Gastroesophageal sphincter (tissue), 4 donors: ENCODE data around the gene GPBAR1. TPM values are rescaled to one million over a fixed set of nuclear protein-coding genes. Genes with fewer than 3 reads are reported as not detected.

Experiments
- ATAC-seq: fragments of 150-250 bp; one replicate; pipeline ENCODE4 v1.9.1; 2016; ENCODE audit warnings: mild to moderate bottlenecking, moderate library complexity
- H3K27ac ChIP-seq, 4 donors: fragments of 200-600 bp; sonication (generic) in 3 of 4; 1 replicate in 3 of 4; 2 replicates in 1 of 4; pipeline ENCODE4 v1.5.1; 2016 to 2019
- H3K27me3 ChIP-seq: fragments of 200-600 bp; sonication (generic); one replicate; pipeline ENCODE4 v1.5.1; 2019
- H3K36me3 ChIP-seq, 2 donors: fragments of 200-600 bp; sonication (generic); one replicate each; pipeline ENCODE4 v1.5.1; 2019; ENCODE audit warnings: control low read depth in 1 of 2
- H3K4me1 ChIP-seq, 3 donors: fragments of 200-600 bp; sonication (generic); 1 replicate in 2 of 3; 2 replicates in 1 of 3; pipeline ENCODE4 v1.5.1; 2016 to 2019; ENCODE audit warnings: control low read depth in 2 of 3
- H3K4me3 ChIP-seq, 2 donors: fragments of 200-600 bp; sonication (generic); one replicate each; pipeline ENCODE4 v1.5.1; 2019; ENCODE audit warnings: mild to moderate bottlenecking in 1 of 2, moderate library complexity in 1 of 2
- H3K9me3 ChIP-seq, 3 donors: fragments of 200-600 bp; sonication (generic); one replicate each; pipeline ENCODE4 v1.5.1; 2017 to 2019; ENCODE audit warnings: control low read depth in 2 of 3
- EP300 ChIP-seq: sonication (generic); formaldehyde crosslinking; IDR thresholded peaks from one replicate; pipeline ENCODE4 v1.6.1; 2017; ENCODE audit warnings: antibody characterized with exemption, mild to moderate bottlenecking
- POLR2A ChIP-seq, 2 donors: fragments of 450-650 bp; IDR thresholded peaks; one replicate each; pipeline ENCODE4 v1.6.1; 2017; ENCODE audit warnings: antibody characterized with exemption in 2 of 2, mild to moderate bottlenecking in 2 of 2, moderate library complexity in 1 of 2
- POLR2AphosphoS5 ChIP-seq: sonication (generic); formaldehyde crosslinking; IDR thresholded peaks from one replicate; pipeline ENCODE4 v1.6.1; 2017; ENCODE audit warnings: antibody characterized with exemption
- WGBS, 2 donors: methylation state at CpG; one replicate each; pipeline ENCODE4 v1.1.5; 2018; ENCODE audit warnings: low coverage in 1 of 2; 5-methylcytosine and 5-hydroxymethylcytosine counted together
- total RNA-seq, 4 donors: library from RNA; depleted of rRNA; stranded (reverse); fragments of >200 nt; gene quantifications; one replicate each; pipeline ENCODE4 v1.1.0, GENCODE V29; 2016
- TF ChIP-seq, protein P1 (sequence below), 4 experiments: fragments of 200-600 bp in 2 of 4; fragments of 450-650 bp in 2 of 4; sonication (generic) in 1 of 4; IDR thresholded peaks; one replicate each; pipeline ENCODE4 v1.5.1; 2017 to 2019; ENCODE audit warnings: antibody characterized with exemption in 4 of 4, mild to moderate bottlenecking in 2 of 4, moderate library complexity in 2 of 4

GPBAR1 gene
- total RNA-seq, 4 donors from 2014 or later = 0.31 to 4.0 (median 1.4) TPM

DNA sequence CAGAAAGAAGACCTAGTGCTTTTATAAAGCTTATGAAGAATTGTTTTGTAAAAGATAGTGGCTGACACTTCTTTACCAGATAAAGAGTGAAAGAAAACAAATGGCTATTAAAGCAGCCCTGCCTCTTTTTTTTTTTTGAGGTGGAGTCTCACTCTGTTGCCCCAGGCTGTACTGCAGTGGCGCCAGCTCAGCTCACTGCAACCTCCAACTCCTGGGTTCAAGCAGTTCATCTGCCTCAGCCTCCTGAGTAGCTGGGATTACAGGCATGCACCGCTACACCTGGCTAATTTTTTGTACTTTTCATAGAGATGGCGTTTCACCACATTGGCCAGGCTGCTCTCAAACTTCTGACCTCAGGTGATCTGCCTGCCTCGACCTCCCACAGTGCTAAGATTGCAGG lies 31.0 kb upstream of the GPBAR1 start:
- Histone ChIP-seq H3K4me3 (no peak overlapping the region), H3K36me3 (peaks cover 0 to 94% of the 10 kb centered on the region in 2 donors), H3K4me1 (peaks cover 4 to 48% (median 7%) of the 10 kb centered on the region in 3 donors), H3K27me3 (no peaks in the 10 kb centered on the region), H3K27ac (peak overlapping the region in 3 of 4 donors; percentile 52 to 68 (median 64)), H3K9me3 (no peaks in the 10 kb centered on the region)
- TF ChIP-seq, protein P1, sequence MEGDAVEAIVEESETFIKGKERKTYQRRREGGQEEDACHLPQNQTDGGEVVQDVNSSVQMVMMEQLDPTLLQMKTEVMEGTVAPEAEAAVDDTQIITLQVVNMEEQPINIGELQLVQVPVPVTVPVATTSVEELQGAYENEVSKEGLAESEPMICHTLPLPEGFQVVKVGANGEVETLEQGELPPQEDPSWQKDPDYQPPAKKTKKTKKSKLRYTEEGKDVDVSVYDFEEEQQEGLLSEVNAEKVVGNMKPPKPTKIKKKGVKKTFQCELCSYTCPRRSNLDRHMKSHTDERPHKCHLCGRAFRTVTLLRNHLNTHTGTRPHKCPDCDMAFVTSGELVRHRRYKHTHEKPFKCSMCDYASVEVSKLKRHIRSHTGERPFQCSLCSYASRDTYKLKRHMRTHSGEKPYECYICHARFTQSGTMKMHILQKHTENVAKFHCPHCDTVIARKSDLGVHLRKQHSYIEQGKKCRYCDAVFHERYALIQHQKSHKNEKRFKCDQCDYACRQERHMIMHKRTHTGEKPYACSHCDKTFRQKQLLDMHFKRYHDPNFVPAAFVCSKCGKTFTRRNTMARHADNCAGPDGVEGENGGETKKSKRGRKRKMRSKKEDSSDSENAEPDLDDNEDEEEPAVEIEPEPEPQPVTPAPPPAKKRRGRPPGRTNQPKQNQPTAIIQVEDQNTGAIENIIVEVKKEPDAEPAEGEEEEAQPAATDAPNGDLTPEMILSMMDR (IDR thresholded peaks at IDR 0.05) = no peak
- no peak for TF ChIP-seq EP300
- TF ChIP-seq POLR2A (IDR thresholded peaks at IDR 0.05) = no peak
- TF ChIP-seq POLR2AphosphoS5 = no peak
- no peak for ATAC-seq
- WGBS, 2 donors = 70 to 76% methylated on average over 3 to 4 of the region's 4 CpGs

GRCh38 chr2:218230882-218231281 lies 29.9 kb upstream of the GPBAR1 start:
- H3K9me3 ChIP-seq = no peaks in the 10 kb centered on the region
- TF ChIP-seq, protein P1 (IDR thresholded peaks at IDR 0.05) = peak in 1 of 4 experiments; percentile 8
- no peak for TF ChIP-seq EP300
- H3K36me3 ChIP-seq = peaks cover 0 to 96% of the 10 kb centered on the region in 2 donors
- ATAC-seq = no peak
- peak overlapping the region in 1 of 4 donors; percentile 64 for H3K27ac ChIP-seq
- peaks cover 4 to 48% (median 7%) of the 10 kb centered on the region in 3 donors for H3K4me1 ChIP-seq
- WGBS, 2 donors = 0% methylated on average over 1 of the region's 1 CpG
- H3K4me3 ChIP-seq = no peak overlapping the region
- H3K27me3 ChIP-seq = no peaks in the 10 kb centered on the region

DNA sequence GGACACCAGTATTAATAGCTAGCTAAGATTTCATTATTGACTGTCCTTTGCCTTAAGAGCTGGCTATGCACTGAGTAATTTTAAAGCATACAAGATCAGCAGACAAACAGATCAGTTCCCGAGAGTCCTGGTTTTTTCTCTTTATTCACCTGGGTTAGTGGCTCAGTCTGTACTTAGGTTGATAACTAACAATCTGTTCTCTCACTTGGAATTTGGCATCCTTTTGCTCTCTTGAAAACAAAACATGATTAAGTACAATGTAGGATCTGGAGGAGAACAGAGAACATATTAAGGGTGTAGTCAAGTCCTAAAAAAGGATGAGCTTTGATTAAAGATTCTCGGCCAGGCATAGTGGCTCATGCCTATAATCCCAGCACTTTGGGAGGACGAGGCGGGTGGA lies 27.3 kb upstream of the GPBAR1 start:
- no peak for ATAC-seq
- peaks cover 0 to 97% of the 10 kb centered on the region in 2 donors for H3K36me3 ChIP-seq
- no peak overlapping the region for H3K4me3 ChIP-seq
- no peaks in the 10 kb centered on the region for H3K27me3 ChIP-seq
- peak overlapping the region in 1 of 4 donors; percentile 13 for H3K27ac ChIP-seq
- no peak for TF ChIP-seq EP300
- WGBS, 2 donors = 57% methylated on average over 2 of the region's 4 CpGs; no CpG with 5 or more reads in 1 of the 2 donors
- peaks cover 4 to 39% (median 6%) of the 10 kb centered on the region in 3 donors for H3K4me1 ChIP-seq
- no peaks in the 10 kb centered on the region for H3K9me3 ChIP-seq

GRCh38 chr2:218234521-218234920 lies 26.3 kb upstream of the GPBAR1 start:
- H3K4me1 ChIP-seq = peaks cover 0 to 30% (median 4%) of the 10 kb centered on the region in 3 donors
- ATAC-seq = no peak
- peaks cover 0 to 98% of the 10 kb centered on the region in 2 donors for H3K36me3 ChIP-seq
- 55 to 83% methylated on average over 2 to 3 of the region's 3 CpGs for WGBS, 2 donors
- no peaks in the 10 kb centered on the region for H3K9me3 ChIP-seq
- H3K4me3 ChIP-seq = no peak overlapping the region
- no peaks in the 10 kb centered on the region for H3K27me3 ChIP-seq
- no peak for TF ChIP-seq POLR2AphosphoS5
- TF ChIP-seq, protein P1 (IDR thresholded peaks at IDR 0.05) = no peak
- TF ChIP-seq POLR2A (IDR thresholded peaks at IDR 0.05) = no peak
- no peak for TF ChIP-seq EP300
- peak overlapping the region in 1 of 4 donors; percentile 13 for H3K27ac ChIP-seq

DNA sequence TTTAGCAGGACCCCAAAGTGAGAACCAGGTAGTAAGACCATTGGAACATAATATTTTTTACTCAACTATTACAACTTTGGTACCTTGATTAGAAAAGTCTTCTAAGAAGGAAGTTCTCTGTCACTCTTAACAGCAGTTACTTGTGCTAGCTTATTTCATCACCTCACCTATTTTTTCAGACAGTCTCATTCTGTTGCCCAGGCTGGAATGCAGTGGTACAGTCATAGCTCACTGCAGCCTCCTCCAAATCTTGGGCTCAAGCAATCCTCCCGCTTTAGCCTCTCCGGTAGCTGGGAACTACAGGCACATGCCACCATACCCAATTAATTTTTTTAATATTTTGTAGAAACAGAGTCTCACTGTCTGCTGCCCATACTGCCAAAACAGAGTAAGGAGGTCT lies 25.8 kb upstream of the GPBAR1 start:
- no peak for ATAC-seq
- Histone ChIP-seq H3K36me3 (peaks cover under 1 to 98% of the 10 kb centered on the region in 2 donors), H3K27me3 (no peaks in the 10 kb centered on the region), H3K9me3 (no peaks in the 10 kb centered on the region), H3K4me3 (no peak overlapping the region), H3K4me1 (peaks cover 0 to 25% (median 4%) of the 10 kb centered on the region in 3 donors), H3K27ac (no peak overlapping the region)
- WGBS, 2 donors = 100% methylated on average over 2 of the region's 2 CpGs
- TF ChIP-seq, protein P1 (IDR thresholded peaks at IDR 0.05) = no peak
- TF ChIP-seq POLR2AphosphoS5 = no peak
- TF ChIP-seq POLR2A (IDR thresholded peaks at IDR 0.05) = no peak
- TF ChIP-seq EP300 = no peak
